Liver (tissue), 9 donors: Measurements from ENCODE around the gene GMDS. TPM values are rescaled to one million over a fixed set of nuclear protein-coding genes. Genes with fewer than 3 reads are reported as not detected.
A peak's percentile ranks its signal among the peaks of the same experiment; 100 is the strongest.

ENCODE experiments used
- DNase-seq: peaks from one replicate; pipeline ENCODE4 v3.0.0-alpha.2; 2017; ENCODE audit warnings: low spot score
- H3K27ac ChIP-seq, 2 donors: one replicate each; pipeline ENCODE4 v1.7.0; 2013; ENCODE audit warnings: inconsistent platforms in 2 of 2, low read length in 2 of 2, control low read depth in 1 of 2, low read depth in 1 of 2, mild to moderate bottlenecking in 1 of 2
- H3K27me3 ChIP-seq, 4 donors: one replicate each; pipeline versions ENCODE4 v1.6.1 to v1.7.0; 2013; ENCODE audit warnings: low read length in 3 of 4, inconsistent platforms in 1 of 4, mild to moderate bottlenecking in 1 of 4, moderate library complexity in 1 of 4; ENCODE audit not compliant: control insufficient read depth in 4 of 4, insufficient read depth in 4 of 4
- H3K36me3 ChIP-seq, 4 donors: one replicate each; pipeline versions ENCODE4 v1.6.1 to v1.7.0; 2013; ENCODE audit warnings: low read length in 3 of 4, mild to moderate bottlenecking in 3 of 4, low read depth in 1 of 4, moderate library complexity in 1 of 4; ENCODE audit not compliant: control insufficient read depth in 4 of 4, insufficient read depth in 3 of 4
- H3K4me1 ChIP-seq, 4 donors: one replicate each; pipeline versions ENCODE4 v1.6.1 to v1.7.0; 2013; ENCODE audit warnings: low read length in 3 of 4, mild to moderate bottlenecking in 3 of 4, moderate library complexity in 1 of 4; ENCODE audit not compliant: control insufficient read depth in 4 of 4, insufficient read depth in 4 of 4
- H3K4me3 ChIP-seq, 3 donors: one replicate each; pipeline versions ENCODE4 v1.6.1 to v1.7.0; 2013; ENCODE audit warnings: low read length in 3 of 3, control low read depth in 1 of 3, low read depth in 1 of 3, mild to moderate bottlenecking in 1 of 3
- H3K9ac ChIP-seq, 2 donors: one replicate each; pipeline ENCODE4 v1.7.0; 2013; ENCODE audit warnings: low read length in 2 of 2, mild to moderate bottlenecking in 2 of 2, moderate library complexity in 2 of 2, control low read depth in 1 of 2, low read depth in 1 of 2
- H3K9me3 ChIP-seq, 4 donors: one replicate each; pipeline versions ENCODE4 v1.6.1 to v1.7.0; 2013; ENCODE audit warnings: low read length in 3 of 4; ENCODE audit not compliant: control insufficient read depth in 4 of 4
- EGR1 ChIP-seq, 2 donors: IDR thresholded peaks; 2 replicates each; pipeline ENCODE4 v1.6.1; 2016 to 2018; ENCODE audit warnings: antibody characterized with exemption in 2 of 2, low read depth in 2 of 2
- FOXA1 ChIP-seq: IDR thresholded peaks from 2 replicates; pipeline ENCODE4 v1.6.1; 2016; ENCODE audit warnings: antibody characterized with exemption
- FOXA2 ChIP-seq: IDR thresholded peaks from 2 replicates; pipeline ENCODE4 v1.6.1; 2016; ENCODE audit warnings: antibody characterized with exemption
- HNF4A ChIP-seq, 2 donors: conservative IDR thresholded peaks; 2 replicates each; pipeline ENCODE4 v1.6.1; 2016; ENCODE audit warnings: antibody characterized with exemption in 2 of 2, mild to moderate bottlenecking in 2 of 2
- JUND ChIP-seq, 2 donors: IDR thresholded peaks; 2 replicates each; pipeline ENCODE4 v1.6.1; 2016; ENCODE audit warnings: antibody characterized with exemption in 2 of 2
- RAD21 ChIP-seq, 2 donors: IDR thresholded peaks; 2 replicates each; pipeline ENCODE4 v1.6.1; 2016; ENCODE audit warnings: antibody characterized with exemption in 2 of 2, mild to moderate bottlenecking in 2 of 2
- RXRA ChIP-seq, 2 donors: IDR thresholded peaks; 2 replicates each; pipeline ENCODE4 v1.6.1; 2017 to 2018; ENCODE audit warnings: antibody characterized with exemption in 2 of 2, mild to moderate bottlenecking in 1 of 2
- SP1 ChIP-seq: IDR thresholded peaks from 2 replicates; pipeline ENCODE4 v1.6.1; 2018; ENCODE audit warnings: antibody characterized with exemption, mild to moderate bottlenecking
- TAF1 ChIP-seq: conservative IDR thresholded peaks from 2 replicates; pipeline ENCODE4 v1.6.1; 2016; ENCODE audit warnings: antibody characterized with exemption, mild to moderate bottlenecking
- YY1 ChIP-seq: IDR thresholded peaks from 2 replicates; pipeline ENCODE4 v1.6.1; 2016; ENCODE audit warnings: antibody characterized with exemption, mild to moderate bottlenecking
- WGBS: extraction: QIAGEN DNeasy Blood & Tissue Kit; methylation state at CpG from one replicate; pipeline ENCODE4 v1.1.7; 2013; 5-methylcytosine and 5-hydroxymethylcytosine counted together
- polyA plus RNA-seq, 2 donors: library from polyadenylated mRNA; stranded (reverse) in 1 of 2; unstranded in 1 of 2; fragments of 200-250 nt in 1 of 2; fragments of >200 nt in 1 of 2; fragmentation: Nextera tagmentation in 1 of 2; extraction: Ambion mirVana in 1 of 2; gene quantifications; one replicate each; pipeline versions ENCODE4 v1.2.1 to v1.2.3, GENCODE V29; 2013 to 2015
- total RNA-seq, 2 donors: library from RNA; depleted of rRNA; stranded (reverse); fragments of >200 nt; gene quantifications; one replicate each; pipeline ENCODE4 v1.2.3, GENCODE V29; 2014
- TF ChIP-seq, protein P1 (sequence below): IDR thresholded peaks from 2 replicates; pipeline ENCODE4 v1.6.1; 2016; ENCODE audit warnings: antibody characterized with exemption, mild to moderate bottlenecking
- TF ChIP-seq, protein P2 (sequence below): IDR thresholded peaks from 2 replicates; pipeline ENCODE4 v1.6.1; 2016; ENCODE audit warnings: antibody characterized with exemption
- TF ChIP-seq, protein P3 (sequence below): IDR thresholded peaks from 2 replicates; pipeline ENCODE4 v1.6.1; 2016; ENCODE audit warnings: antibody characterized with exemption
- TF ChIP-seq, protein P4 (sequence below): IDR thresholded peaks from 2 replicates; pipeline ENCODE4 v1.6.1; 2016; ENCODE audit warnings: antibody characterized with exemption
- TF ChIP-seq, protein P5 (sequence below): fragments of 150-350 bp; IDR thresholded peaks from 2 replicates; pipeline ENCODE4 v1.5.1; 2017; ENCODE audit warnings: improper control_type of control experiment, low read depth, low read length; ENCODE audit not compliant: missing input control
- donor health status: healthy.
- donor health status: healthy.
- donor health status: healthy.
- donor health status: healthy.
- donor health status: healthy.

GMDS gene
- total RNA-seq (10 to 100 TPM in 1 of 2 donors, 1 to 10 TPM in 1; 3.5 to 15.6 TPM), polyA plus RNA-seq (10 to 100 TPM; 12.5 to 13.5 TPM)

DNA sequence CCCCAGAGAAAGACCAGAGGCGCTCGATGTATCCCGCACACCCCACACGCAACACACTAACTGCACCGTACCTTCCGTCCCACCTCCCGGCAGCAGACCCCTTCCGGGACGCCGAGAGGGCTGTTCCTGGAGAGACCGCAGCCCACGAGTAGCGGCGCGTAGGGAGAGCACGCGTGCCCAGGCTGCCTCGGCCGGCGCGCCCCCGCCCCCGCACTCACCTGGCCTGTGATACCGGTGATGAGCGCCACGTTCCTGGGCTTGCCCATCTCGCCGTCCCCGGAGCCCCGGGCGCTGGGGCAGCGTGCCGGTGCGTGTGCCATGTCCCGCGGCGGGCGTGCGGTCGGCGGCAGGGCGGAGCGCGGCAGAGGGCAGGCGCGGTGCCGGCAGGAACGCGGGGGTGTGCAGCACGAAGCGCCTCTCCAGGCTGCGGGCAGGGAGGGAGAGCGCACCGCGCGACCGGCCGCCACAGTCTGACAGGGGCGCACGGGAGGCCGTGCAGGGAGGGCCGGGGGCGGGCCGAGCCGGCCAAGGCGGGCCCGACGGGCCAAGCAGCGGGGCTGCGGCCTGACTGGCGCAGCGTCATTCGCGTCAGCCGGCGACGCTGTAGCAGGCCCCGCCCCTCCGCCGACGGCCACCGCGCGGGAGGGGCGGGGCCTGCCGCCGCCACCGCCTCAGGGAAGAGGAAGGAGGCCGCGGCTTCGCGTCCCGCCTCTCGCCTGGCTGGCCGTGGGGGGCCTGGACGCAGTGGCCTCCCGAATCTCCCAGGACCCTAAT, at the start of gene GMDS:
Gene GMDS, minus strand, starts transcription at position 503 of the 774 bp plus-strand sequence.
- Histone ChIP-seq H3K4me3 (peak within 1 kb of the TSS; percentile 77 to 94 (median 86)), H3K27me3 (no peaks in the 10 kb centered on the region), H3K27ac (peak within 1 kb of the TSS; percentile 89 to 92), H3K9me3 (no peaks in the 10 kb centered on the region), H3K36me3 (peaks cover 0 to 7% (median 2%) of the 10 kb centered on the region in 4 donors), H3K4me1 (peaks cover 0 to 14% (median 4%) of the 10 kb centered on the region in 4 donors), H3K9ac (peak within 1 kb of the TSS; percentile 74 to 90)
- DNase-seq = peak; percentile 87
- TF ChIP-seq RAD21 (IDR thresholded peaks at IDR 0.05) (no peak), FOXA2 (no peak), RXRA (IDR thresholded peaks at IDR 0.05) (no peak), YY1 (no peak), JUND (IDR thresholded peaks at IDR 0.05) (no peak), HNF4A (conservative IDR thresholded peaks at IDR 0.05) (no peak), TAF1 (peak; percentile 5), FOXA1 (no peak), SP1 (no peak), EGR1 (IDR thresholded peaks at IDR 0.05; ENCODE audit: low read depth in 2 of 2) (peak; percentile 61 to 71)
- TF ChIP-seq, protein P1, sequence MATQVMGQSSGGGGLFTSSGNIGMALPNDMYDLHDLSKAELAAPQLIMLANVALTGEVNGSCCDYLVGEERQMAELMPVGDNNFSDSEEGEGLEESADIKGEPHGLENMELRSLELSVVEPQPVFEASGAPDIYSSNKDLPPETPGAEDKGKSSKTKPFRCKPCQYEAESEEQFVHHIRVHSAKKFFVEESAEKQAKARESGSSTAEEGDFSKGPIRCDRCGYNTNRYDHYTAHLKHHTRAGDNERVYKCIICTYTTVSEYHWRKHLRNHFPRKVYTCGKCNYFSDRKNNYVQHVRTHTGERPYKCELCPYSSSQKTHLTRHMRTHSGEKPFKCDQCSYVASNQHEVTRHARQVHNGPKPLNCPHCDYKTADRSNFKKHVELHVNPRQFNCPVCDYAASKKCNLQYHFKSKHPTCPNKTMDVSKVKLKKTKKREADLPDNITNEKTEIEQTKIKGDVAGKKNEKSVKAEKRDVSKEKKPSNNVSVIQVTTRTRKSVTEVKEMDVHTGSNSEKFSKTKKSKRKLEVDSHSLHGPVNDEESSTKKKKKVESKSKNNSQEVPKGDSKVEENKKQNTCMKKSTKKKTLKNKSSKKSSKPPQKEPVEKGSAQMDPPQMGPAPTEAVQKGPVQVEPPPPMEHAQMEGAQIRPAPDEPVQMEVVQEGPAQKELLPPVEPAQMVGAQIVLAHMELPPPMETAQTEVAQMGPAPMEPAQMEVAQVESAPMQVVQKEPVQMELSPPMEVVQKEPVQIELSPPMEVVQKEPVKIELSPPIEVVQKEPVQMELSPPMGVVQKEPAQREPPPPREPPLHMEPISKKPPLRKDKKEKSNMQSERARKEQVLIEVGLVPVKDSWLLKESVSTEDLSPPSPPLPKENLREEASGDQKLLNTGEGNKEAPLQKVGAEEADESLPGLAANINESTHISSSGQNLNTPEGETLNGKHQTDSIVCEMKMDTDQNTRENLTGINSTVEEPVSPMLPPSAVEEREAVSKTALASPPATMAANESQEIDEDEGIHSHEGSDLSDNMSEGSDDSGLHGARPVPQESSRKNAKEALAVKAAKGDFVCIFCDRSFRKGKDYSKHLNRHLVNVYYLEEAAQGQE = no peak
- TF ChIP-seq, protein P2, sequence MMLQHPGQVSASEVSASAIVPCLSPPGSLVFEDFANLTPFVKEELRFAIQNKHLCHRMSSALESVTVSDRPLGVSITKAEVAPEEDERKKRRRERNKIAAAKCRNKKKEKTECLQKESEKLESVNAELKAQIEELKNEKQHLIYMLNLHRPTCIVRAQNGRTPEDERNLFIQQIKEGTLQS = no peak
- TF ChIP-seq, protein P3, sequence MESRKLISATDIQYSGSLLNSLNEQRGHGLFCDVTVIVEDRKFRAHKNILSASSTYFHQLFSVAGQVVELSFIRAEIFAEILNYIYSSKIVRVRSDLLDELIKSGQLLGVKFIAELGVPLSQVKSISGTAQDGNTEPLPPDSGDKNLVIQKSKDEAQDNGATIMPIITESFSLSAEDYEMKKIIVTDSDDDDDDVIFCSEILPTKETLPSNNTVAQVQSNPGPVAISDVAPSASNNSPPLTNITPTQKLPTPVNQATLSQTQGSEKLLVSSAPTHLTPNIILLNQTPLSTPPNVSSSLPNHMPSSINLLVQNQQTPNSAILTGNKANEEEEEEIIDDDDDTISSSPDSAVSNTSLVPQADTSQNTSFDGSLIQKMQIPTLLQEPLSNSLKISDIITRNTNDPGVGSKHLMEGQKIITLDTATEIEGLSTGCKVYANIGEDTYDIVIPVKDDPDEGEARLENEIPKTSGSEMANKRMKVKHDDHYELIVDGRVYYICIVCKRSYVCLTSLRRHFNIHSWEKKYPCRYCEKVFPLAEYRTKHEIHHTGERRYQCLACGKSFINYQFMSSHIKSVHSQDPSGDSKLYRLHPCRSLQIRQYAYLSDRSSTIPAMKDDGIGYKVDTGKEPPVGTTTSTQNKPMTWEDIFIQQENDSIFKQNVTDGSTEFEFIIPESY = no peak
- TF ChIP-seq, protein P4, sequence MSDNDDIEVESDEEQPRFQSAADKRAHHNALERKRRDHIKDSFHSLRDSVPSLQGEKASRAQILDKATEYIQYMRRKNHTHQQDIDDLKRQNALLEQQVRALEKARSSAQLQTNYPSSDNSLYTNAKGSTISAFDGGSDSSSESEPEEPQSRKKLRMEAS = no peak
- TF ChIP-seq, protein P5, sequence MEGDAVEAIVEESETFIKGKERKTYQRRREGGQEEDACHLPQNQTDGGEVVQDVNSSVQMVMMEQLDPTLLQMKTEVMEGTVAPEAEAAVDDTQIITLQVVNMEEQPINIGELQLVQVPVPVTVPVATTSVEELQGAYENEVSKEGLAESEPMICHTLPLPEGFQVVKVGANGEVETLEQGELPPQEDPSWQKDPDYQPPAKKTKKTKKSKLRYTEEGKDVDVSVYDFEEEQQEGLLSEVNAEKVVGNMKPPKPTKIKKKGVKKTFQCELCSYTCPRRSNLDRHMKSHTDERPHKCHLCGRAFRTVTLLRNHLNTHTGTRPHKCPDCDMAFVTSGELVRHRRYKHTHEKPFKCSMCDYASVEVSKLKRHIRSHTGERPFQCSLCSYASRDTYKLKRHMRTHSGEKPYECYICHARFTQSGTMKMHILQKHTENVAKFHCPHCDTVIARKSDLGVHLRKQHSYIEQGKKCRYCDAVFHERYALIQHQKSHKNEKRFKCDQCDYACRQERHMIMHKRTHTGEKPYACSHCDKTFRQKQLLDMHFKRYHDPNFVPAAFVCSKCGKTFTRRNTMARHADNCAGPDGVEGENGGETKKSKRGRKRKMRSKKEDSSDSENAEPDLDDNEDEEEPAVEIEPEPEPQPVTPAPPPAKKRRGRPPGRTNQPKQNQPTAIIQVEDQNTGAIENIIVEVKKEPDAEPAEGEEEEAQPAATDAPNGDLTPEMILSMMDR = no peak
- under 1% methylated on average over 97 of the region's 97 CpGs for WGBS
